SK-N-SH (cell line): ENCODE data around the gene LY6G5C. TPM values are rescaled to one million over a fixed set of nuclear protein-coding genes. Genes with fewer than 3 reads are reported as not detected.

Experiments used
- CTCF ChIA-PET: fragments of 300-600, 350-600 bp; formaldehyde crosslinking; extraction: SDS; loops from one replicate; lab custom pipeline; 2021; lab: Yijun Ruan, JAX
- POLR2A ChIA-PET: fragments of 350-600 bp; sonication (Branson Sonifier 250); formaldehyde crosslinking; extraction: SDS; loops from one replicate; lab custom pipeline; 2020; ENCODE audit warnings: antibody characterized with exemption, inconsistent platforms; lab: Yijun Ruan, JAX
- DNase-seq: peaks from one replicate; pipeline ENCODE4 v3.0.0; 2012
- H2AFZ ChIP-seq: fragments of 200-600 bp; sonication (generic); 2 replicates; pipeline ENCODE4 v1.8.1; 2016; ENCODE audit warnings: antibody characterized with exemption, mild to moderate bottlenecking, low read depth
- H3F3A ChIP-seq: fragments of 200-600 bp; sonication (generic); replicated peaks from 2 replicates; pipeline ENCODE3; 2016; ENCODE audit warnings: antibody characterized with exemption, mild to moderate bottlenecking; ENCODE audit not compliant: insufficient read depth
- H3K27ac ChIP-seq, 2 experiments: fragments of 200-500 bp in 1 of 2; fragments of 200-600 bp in 1 of 2; sonication (Bioruptor generic) in 1 of 2; sonication (generic), shearing (Covaris generic) in 1 of 2; 2 replicates each; pipeline versions ENCODE4 v1.5.1 to v1.6.1; 2014 to 2016; ENCODE audit warnings: low read depth in 2 of 2, inconsistent platforms in 1 of 2, low read length in 1 of 2, mild to moderate bottlenecking in 1 of 2, mixed read lengths in 1 of 2
- H3K27me3 ChIP-seq: fragments of 200-600 bp; sonication (generic), shearing (Covaris generic); 2 replicates; pipeline ENCODE4 v1.6.1; 2016; ENCODE audit warnings: mixed run types; ENCODE audit not compliant: insufficient read depth
- H3K36me3 ChIP-seq, 2 experiments: fragments of 200-500 bp in 1 of 2; fragments of 200-600 bp in 1 of 2; sonication (Bioruptor generic) in 1 of 2; sonication (generic) in 1 of 2; replicated peaks in 1 of 2; 2 replicates each; pipeline versions ENCODE3 to v1.5.1; 2014 to 2016; ENCODE audit warnings: low read length in 1 of 2, mild to moderate bottlenecking in 1 of 2; ENCODE audit not compliant: insufficient read depth in 2 of 2, control insufficient read depth in 1 of 2
- H3K4me1 ChIP-seq, 2 experiments: fragments of 200-500 bp in 1 of 2; fragments of 200-600 bp in 1 of 2; sonication (Bioruptor generic) in 1 of 2; sonication (generic), shearing (Covaris generic) in 1 of 2; 2 replicates each; pipeline versions ENCODE4 v1.5.1 to v1.6.1; 2014 to 2016; ENCODE audit warnings: low read depth in 1 of 2, low read length in 1 of 2, mixed run types in 1 of 2; ENCODE audit not compliant: insufficient read depth in 2 of 2, control insufficient read depth in 1 of 2
- H3K4me2 ChIP-seq: fragments of 200-600 bp; sonication (generic), shearing (Covaris generic); 2 replicates; pipeline ENCODE4 v1.6.1; 2017; ENCODE audit warnings: mixed run types
- H3K4me3 ChIP-seq, 2 experiments: fragments of 200-500 bp in 1 of 2; fragments of 200-600 bp in 1 of 2; sonication (Bioruptor generic) in 1 of 2; sonication (generic), shearing (Covaris generic) in 1 of 2; 2 replicates each; pipeline versions ENCODE4 v1.5.1 to v1.8.1; 2014 to 2016; ENCODE audit warnings: low read depth in 2 of 2, inconsistent platforms in 1 of 2, low read length in 1 of 2, mild to moderate bottlenecking in 1 of 2, mixed read lengths in 1 of 2, moderate library complexity in 1 of 2
- H3K79me2 ChIP-seq: fragments of 200-600 bp; sonication (generic); 2 replicates; pipeline ENCODE4 v1.8.1; 2017; ENCODE audit warnings: mild to moderate bottlenecking; ENCODE audit not compliant: insufficient read depth
- H3K9ac ChIP-seq: fragments of 200-600 bp; sonication (generic); 2 replicates; pipeline ENCODE4 v1.6.1; 2017; ENCODE audit warnings: mixed run types
- H3K9me2 ChIP-seq: fragments of 200-600 bp; sonication (generic); 2 replicates; pipeline ENCODE4 v1.6.1; 2017; ENCODE audit warnings: mixed run types
- H3K9me3 ChIP-seq: fragments of 200-600 bp; sonication (generic); 2 replicates; pipeline ENCODE4 v1.6.1; 2017; ENCODE audit warnings: mixed run types, mild to moderate bottlenecking, moderate library complexity
- H4K20me1 ChIP-seq: fragments of 200-600 bp; sonication (generic); 2 replicates; pipeline ENCODE4 v1.6.1; 2017; ENCODE audit warnings: mild to moderate bottlenecking, mixed run types; ENCODE audit not compliant: insufficient read depth
- CHD2 ChIP-seq: fragments of 150-350 bp; IDR thresholded peaks from 2 replicates; pipeline ENCODE4 v1.6.1; 2018; ENCODE audit warnings: low read length; ENCODE audit not compliant: partially characterized antibody
- FOXM1 ChIP-seq: IDR thresholded peaks from 2 replicates; pipeline ENCODE4 v1.4.0; 2012; ENCODE audit warnings: low read depth, mild to moderate bottlenecking
- GABPA ChIP-seq: IDR thresholded peaks from 2 replicates; pipeline ENCODE4 v1.4.0; 2012; ENCODE audit warnings: low read depth, mild to moderate bottlenecking
- NRF1 ChIP-seq: IDR thresholded peaks from 2 replicates; pipeline ENCODE4 v1.6.1; 2012; ENCODE audit warnings: low read depth, mild to moderate bottlenecking, low read length
- RAD21 ChIP-seq: IDR thresholded peaks from 2 replicates; pipeline ENCODE4 v1.6.1; 2012; ENCODE audit warnings: mild to moderate bottlenecking, low read length
- TEAD4 ChIP-seq: IDR thresholded peaks from 2 replicates; pipeline ENCODE4 v1.4.0; 2012; ENCODE audit warnings: mild to moderate bottlenecking, borderline replicate concordance; ENCODE audit not compliant: insufficient read depth
- WGBS: methylation state at CpG from one replicate; pipeline ENCODE4 v1.1.6; 2017; ENCODE audit warnings: low lambda C conversion rate; 5-methylcytosine and 5-hydroxymethylcytosine counted together
- polyA plus RNA-seq, 3 experiments: library from polyadenylated mRNA; depleted of rRNA; stranded (reverse); fragments of >200 nt; gene quantifications; 2 replicates each; pipeline ENCODE4 v1.2.3, GENCODE V29; 2012
- TF ChIP-seq, protein P1 (sequence below): fragments of 200-600 bp; sonication (generic); IDR thresholded peaks from 2 replicates; pipeline ENCODE4 v1.6.1; 2017; ENCODE audit warnings: antibody characterized with exemption, mild to moderate bottlenecking, moderate library complexity
- TF ChIP-seq, protein P2 (sequence below): IDR thresholded peaks from 2 replicates; pipeline ENCODE4 v1.4.0; 2012; ENCODE audit warnings: low read depth, borderline replicate concordance
- TF ChIP-seq, protein P3 (sequence below): IDR thresholded peaks from 2 replicates; pipeline ENCODE4 v1.4.0; 2012; ENCODE audit warnings: low read depth
- TF ChIP-seq, protein P4 (sequence below): IDR thresholded peaks from 2 replicates; pipeline ENCODE4; 2012
- TF ChIP-seq, protein P5 (sequence below): fragments of 150-350 bp; IDR thresholded peaks from 2 replicates; pipeline ENCODE4 v1.6.1; 2017; ENCODE audit warnings: antibody characterized with exemption, low read length, low read depth, borderline replicate concordance
- TF ChIP-seq, protein P6 (sequence below): fragments of 150-350 bp; IDR thresholded peaks from 2 replicates; pipeline ENCODE4 v1.6.1; 2016; ENCODE audit warnings: mild to moderate bottlenecking, low read depth, low read length

LY6G5C gene
- polyA plus RNA-seq, 1 of the 3 experiments (the other 2 are of a cell fraction): 1.1 TPM

DNA sequence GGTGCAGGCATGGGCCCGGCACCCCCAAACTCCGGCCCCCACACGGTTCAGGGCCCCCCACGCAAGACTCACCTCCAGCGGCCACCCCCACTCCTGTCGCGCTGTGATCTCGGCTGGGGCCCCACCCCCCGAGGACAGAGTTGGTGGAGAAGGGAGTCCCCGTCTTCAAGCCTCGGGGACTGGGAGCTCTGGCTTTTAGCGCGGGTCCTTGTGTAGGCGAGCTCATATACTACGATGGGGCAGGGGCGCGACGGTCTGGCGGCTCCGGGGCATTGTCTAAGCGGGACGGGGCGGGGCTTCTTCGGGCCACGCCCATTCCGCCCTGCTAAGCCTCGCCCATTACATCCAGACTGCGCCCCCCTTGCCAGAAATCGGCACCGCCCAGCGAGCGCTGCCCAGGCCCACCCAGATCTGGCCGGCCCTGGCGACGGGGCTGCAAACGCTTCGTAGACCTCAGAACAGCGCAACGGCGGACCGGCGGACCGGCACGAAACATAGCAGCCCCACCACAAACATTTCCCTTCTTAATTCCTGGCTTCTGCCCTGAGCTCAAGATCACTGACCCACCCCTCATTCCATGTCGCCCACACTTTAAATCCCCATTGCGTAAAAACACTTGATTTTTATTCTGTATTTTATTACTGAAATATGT lies 49.2 kb upstream of the LY6G5C start (continued):
- TF ChIP-seq, protein P1, sequence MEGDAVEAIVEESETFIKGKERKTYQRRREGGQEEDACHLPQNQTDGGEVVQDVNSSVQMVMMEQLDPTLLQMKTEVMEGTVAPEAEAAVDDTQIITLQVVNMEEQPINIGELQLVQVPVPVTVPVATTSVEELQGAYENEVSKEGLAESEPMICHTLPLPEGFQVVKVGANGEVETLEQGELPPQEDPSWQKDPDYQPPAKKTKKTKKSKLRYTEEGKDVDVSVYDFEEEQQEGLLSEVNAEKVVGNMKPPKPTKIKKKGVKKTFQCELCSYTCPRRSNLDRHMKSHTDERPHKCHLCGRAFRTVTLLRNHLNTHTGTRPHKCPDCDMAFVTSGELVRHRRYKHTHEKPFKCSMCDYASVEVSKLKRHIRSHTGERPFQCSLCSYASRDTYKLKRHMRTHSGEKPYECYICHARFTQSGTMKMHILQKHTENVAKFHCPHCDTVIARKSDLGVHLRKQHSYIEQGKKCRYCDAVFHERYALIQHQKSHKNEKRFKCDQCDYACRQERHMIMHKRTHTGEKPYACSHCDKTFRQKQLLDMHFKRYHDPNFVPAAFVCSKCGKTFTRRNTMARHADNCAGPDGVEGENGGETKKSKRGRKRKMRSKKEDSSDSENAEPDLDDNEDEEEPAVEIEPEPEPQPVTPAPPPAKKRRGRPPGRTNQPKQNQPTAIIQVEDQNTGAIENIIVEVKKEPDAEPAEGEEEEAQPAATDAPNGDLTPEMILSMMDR: no peak
- TF ChIP-seq, protein P2, sequence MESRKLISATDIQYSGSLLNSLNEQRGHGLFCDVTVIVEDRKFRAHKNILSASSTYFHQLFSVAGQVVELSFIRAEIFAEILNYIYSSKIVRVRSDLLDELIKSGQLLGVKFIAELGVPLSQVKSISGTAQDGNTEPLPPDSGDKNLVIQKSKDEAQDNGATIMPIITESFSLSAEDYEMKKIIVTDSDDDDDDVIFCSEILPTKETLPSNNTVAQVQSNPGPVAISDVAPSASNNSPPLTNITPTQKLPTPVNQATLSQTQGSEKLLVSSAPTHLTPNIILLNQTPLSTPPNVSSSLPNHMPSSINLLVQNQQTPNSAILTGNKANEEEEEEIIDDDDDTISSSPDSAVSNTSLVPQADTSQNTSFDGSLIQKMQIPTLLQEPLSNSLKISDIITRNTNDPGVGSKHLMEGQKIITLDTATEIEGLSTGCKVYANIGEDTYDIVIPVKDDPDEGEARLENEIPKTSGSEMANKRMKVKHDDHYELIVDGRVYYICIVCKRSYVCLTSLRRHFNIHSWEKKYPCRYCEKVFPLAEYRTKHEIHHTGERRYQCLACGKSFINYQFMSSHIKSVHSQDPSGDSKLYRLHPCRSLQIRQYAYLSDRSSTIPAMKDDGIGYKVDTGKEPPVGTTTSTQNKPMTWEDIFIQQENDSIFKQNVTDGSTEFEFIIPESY: peak; percentile 61; the same call in 1 of the 2 replicates
- TF ChIP-seq, protein P3, sequence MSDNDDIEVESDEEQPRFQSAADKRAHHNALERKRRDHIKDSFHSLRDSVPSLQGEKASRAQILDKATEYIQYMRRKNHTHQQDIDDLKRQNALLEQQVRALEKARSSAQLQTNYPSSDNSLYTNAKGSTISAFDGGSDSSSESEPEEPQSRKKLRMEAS: 0 out of 2 replicates have a peak, but pooled peaks have one; percentile 41
- TF ChIP-seq, protein P4, sequence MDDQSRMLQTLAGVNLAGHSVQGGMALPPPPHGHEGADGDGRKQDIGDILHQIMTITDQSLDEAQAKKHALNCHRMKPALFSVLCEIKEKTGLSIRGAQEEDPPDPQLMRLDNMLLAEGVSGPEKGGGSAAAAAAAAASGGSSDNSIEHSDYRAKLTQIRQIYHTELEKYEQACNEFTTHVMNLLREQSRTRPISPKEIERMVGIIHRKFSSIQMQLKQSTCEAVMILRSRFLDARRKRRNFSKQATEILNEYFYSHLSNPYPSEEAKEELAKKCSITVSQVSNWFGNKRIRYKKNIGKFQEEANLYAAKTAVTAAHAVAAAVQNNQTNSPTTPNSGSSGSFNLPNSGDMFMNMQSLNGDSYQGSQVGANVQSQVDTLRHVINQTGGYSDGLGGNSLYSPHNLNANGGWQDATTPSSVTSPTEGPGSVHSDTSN: peak; percentile 81
- TF ChIP-seq GABPA (0 out of 2 replicates have a peak, but pooled peaks have one; percentile 10), NRF1 (peak; percentile 49), TEAD4 (no peak; the same call in 1 of the 2 replicates)

DNA sequence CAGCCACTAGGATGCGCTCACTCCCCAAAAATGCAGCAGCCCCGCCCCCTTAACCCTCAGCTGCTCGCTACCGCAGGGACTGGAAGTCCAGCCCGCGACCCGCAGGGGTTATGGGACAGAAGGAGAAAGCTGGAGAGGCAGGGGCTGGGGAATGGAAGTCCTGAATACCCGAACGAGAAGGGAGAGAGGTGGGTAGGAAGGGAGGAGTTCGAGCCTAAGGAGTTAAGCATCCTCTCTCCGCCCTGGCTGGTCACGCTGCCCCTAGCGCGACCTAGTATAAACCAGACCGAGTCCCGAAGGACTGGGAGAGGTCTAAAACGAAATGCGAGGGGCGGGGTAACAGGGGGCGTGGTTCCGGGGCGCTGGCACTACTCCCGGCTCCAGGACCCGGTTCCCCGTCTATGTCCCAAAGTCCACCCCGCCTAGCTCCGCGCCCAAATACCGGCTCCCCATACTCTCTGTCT lies 48.7 kb upstream of the LY6G5C start:
- peaks cover 46% of the 10 kb centered on the region for H3K79me2 ChIP-seq
- DNase-seq: peak; percentile 93
- peak overlapping the region; percentile 98 for H3K4me2 ChIP-seq
- peaks cover 27% of the 10 kb centered on the region for H4K20me1 ChIP-seq
- peaks cover 50% of the 10 kb centered on the region for H3F3A ChIP-seq
- H2AFZ ChIP-seq: peak overlapping the region; percentile 67
- peaks cover 18 to 21% of the 10 kb centered on the region in 2 experiments; a peak in 2 of 4 replicates for H3K4me1 ChIP-seq
- no peaks in the 10 kb centered on the region for H3K9me2 ChIP-seq
- H3K27ac ChIP-seq: peak overlapping the region; percentile 94
- under 1% methylated on average over 15 of the region's 29 CpGs for WGBS
- ChIA-PET CTCF (interaction anchor here (0.7 to 7.3 kb wide), 38 partner anchors 9 to 230 kb away, joined by 3 to 45 read pairs (median 4); partner anchors contain the start of genes ABHD16A, ATP6V1G2, EHMT2 and GPANK1), POLR2A (interaction anchor here (0.6 to 2.0 kb wide), 13 partner anchors 11 to 183 kb away, joined by 3 to 10 read pairs (median 4); partner anchors contain the start of genes ABHD16A, ATP6V1G2, HSPA1B and LSM2)
- H3K9ac ChIP-seq: peak overlapping the region; percentile 98
- H3K36me3 ChIP-seq: peaks cover 52 to 60% of the 10 kb centered on the region in 2 experiments
- peak overlapping the region; percentile 90 to 93 for H3K4me3 ChIP-seq
- no peaks in the 10 kb centered on the region for H3K27me3 ChIP-seq
- no peaks in the 10 kb centered on the region for H3K9me3 ChIP-seq
- TF ChIP-seq FOXM1 (no peak), CHD2 (peak; percentile 2), RAD21 (peak; percentile 79)
- TF ChIP-seq, protein P3: peak; percentile 59; the same call in 1 of the 2 replicates
- TF ChIP-seq, protein P5, sequence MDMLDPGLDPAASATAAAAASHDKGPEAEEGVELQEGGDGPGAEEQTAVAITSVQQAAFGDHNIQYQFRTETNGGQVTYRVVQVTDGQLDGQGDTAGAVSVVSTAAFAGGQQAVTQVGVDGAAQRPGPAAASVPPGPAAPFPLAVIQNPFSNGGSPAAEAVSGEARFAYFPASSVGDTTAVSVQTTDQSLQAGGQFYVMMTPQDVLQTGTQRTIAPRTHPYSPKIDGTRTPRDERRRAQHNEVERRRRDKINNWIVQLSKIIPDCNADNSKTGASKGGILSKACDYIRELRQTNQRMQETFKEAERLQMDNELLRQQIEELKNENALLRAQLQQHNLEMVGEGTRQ: no peak
- TF ChIP-seq, protein P2: no peak
- TF ChIP-seq, protein P4: no peak
- TF ChIP-seq, protein P6, sequence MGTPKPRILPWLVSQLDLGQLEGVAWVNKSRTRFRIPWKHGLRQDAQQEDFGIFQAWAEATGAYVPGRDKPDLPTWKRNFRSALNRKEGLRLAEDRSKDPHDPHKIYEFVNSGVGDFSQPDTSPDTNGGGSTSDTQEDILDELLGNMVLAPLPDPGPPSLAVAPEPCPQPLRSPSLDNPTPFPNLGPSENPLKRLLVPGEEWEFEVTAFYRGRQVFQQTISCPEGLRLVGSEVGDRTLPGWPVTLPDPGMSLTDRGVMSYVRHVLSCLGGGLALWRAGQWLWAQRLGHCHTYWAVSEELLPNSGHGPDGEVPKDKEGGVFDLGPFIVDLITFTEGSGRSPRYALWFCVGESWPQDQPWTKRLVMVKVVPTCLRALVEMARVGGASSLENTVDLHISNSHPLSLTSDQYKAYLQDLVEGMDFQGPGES: no peak
- TF ChIP-seq, protein P1: no peak
